NCI-H69 (cell line): ENCODE results near the gene KCNAB1.

Experiments
- DNase-seq: peaks from one replicate; lab custom pipeline; 2025; lab: John Stamatoyannopoulos, UW

The KCNAB1 gene

GRCh38 chr3:156576051-156576450, 455.7 kb downstream of the KCNAB1 start:
- DNase-seq = no peak

- DNase-seq = no peak
These were observed 456.4 kb downstream of the KCNAB1 start for GRCh38 chr3:156576651-156577348.

GRCh38 chr3:156577736-156578135, 457.4 kb downstream of the KCNAB1 start:
- DNase-seq = no peak

- DNase-seq = no peak
These were observed 459.1 kb downstream of the KCNAB1 start for GRCh38 chr3:156579427-156579851.

- DNase-seq = no peak
These were observed 460.7 kb downstream of the KCNAB1 start for GRCh38 chr3:156581033-156581432.

- DNase-seq = no peak
These were observed 461.6 kb downstream of the KCNAB1 start for GRCh38 chr3:156581954-156582353.

- DNase-seq = no peak
These were observed 462.3 kb downstream of the KCNAB1 start for GRCh38 chr3:156582532-156583183.

- DNase-seq = no peak
These were observed 463.1 kb downstream of the KCNAB1 start for GRCh38 chr3:156583469-156583868.

- DNase-seq = no peak
These were observed 466.8 kb downstream of the KCNAB1 start for GRCh38 chr3:156586905-156587759.

GRCh38 chr3:156587760-156588069, 467.3 kb downstream of the KCNAB1 start:
- DNase-seq = no peak
